NB4 (cell line): Measurements from ENCODE around the gene CACNG7.

Source experiments
- CTCF ChIP-seq: IDR thresholded peaks from one replicate; pipeline ENCODE4 v1.5.1; 2012; ENCODE audit warnings: low read depth, low read length
- POLR2A ChIP-seq: IDR thresholded peaks from 2 replicates; pipeline ENCODE4 v1.6.1; 2011; ENCODE audit warnings: mild to moderate bottlenecking; ENCODE audit not compliant: insufficient read length; ENCODE audit errors: extremely low read depth

- no peak for TF ChIP-seq CTCF
- TF ChIP-seq POLR2A = no peak
Measured at GRCh38 chr19:53958168-53958571, 49.1 kb downstream of the CACNG7 start.
